ENCODE data around the gene MAP2K3. TPM values are rescaled to one million over a fixed set of nuclear protein-coding genes. Genes with fewer than 3 reads are reported as not detected.

The MAP2K3 gene
- total and polyA plus RNA-seq, 2 donors (not counting 3 experiments of a cell fraction or from before 2014, with no cell fraction given), result 15.3 to 36.3 TPM

- BruUV-seq (replicated peaks), result no TSS peak
- Histone ChIP-seq H3K27me3 (ENCODE audit: control insufficient read depth in 2 of 2, insufficient read depth in 2 of 2, low read length in 2 of 2) (peaks cover 2% of the 10 kb centered on the region in 2 experiments), H2AFZ (ENCODE audit: low read depth, low read length) (no peak overlapping the region), H3K9me3 (replicated peaks; ENCODE audit: control insufficient read depth, insufficient read depth, low read length) (no peaks in the 10 kb centered on the region), H3K4me1 (ENCODE audit: control insufficient read depth, extremely low read depth, insufficient read depth, low read length) (no peaks in the 10 kb centered on the region), H3K36me3 (ENCODE audit: control insufficient read depth in 2 of 2, extremely low read depth in 1 of 2, insufficient read depth in 2 of 2, low read length in 2 of 2) (no peaks in the 10 kb centered on the region), H3K79me2 (ENCODE audit: control insufficient read depth, insufficient read depth, low read length) (no peaks in the 10 kb centered on the region), H3K27ac (ENCODE audit: insufficient read depth, low read depth, low read length) (no peak overlapping the region), H4K20me1 (replicated peaks; ENCODE audit: control insufficient read depth, extremely low read depth, insufficient read depth, low read length) (no peaks in the 10 kb centered on the region), H3K4me2 (ENCODE audit: insufficient read depth, low read length) (no peak overlapping the region), H3K9me1 (replicated peaks; ENCODE audit: control insufficient read depth, extremely low read depth, insufficient read depth, low read length) (no peaks in the 10 kb centered on the region), H3K9ac (replicated peaks; ENCODE audit: extremely low read depth, insufficient read depth, low read length) (no peak overlapping the region), H3K4me3 (replicated peaks in 1 of 3; ENCODE audit: insufficient read depth in 1 of 3, low read depth in 1 of 3, low read length in 3 of 3) (no peak overlapping the region)
- POLR2A ChIA-PET, result no interaction called here
- no peak for FAIRE-seq
- no peak for TF ChIP-seq CTCF (IDR thresholded peaks at IDR 0.05; ENCODE audit: extremely low read depth in 1 of 2, insufficient read depth in 1 of 2, low read depth in 1 of 2, low read length in 2 of 2)
- TF ChIP-seq GATA2 (IDR thresholded peaks at IDR 0.05; ENCODE audit: insufficient read depth, insufficient read length, low read depth, low read length), result no peak
- TF ChIP-seq JUN (IDR thresholded peaks at IDR 0.05; ENCODE audit: borderline replicate concordance, insufficient read depth, insufficient read length, low read depth), result no peak
- TF ChIP-seq POLR2A (IDR thresholded peaks at IDR 0.05; ENCODE audit: low read depth, low read length), result no peak
- TF ChIP-seq POLR2AphosphoS5 (IDR thresholded peaks at IDR 0.05; ENCODE audit: insufficient read depth, low read depth, low read length), result no peak
- TF ChIP-seq MYC (IDR thresholded peaks at IDR 0.05; ENCODE audit: low read depth, low read length), result no peak
- no peak for TF ChIP-seq FOS (IDR thresholded peaks at IDR 0.05; ENCODE audit: borderline replicate concordance, insufficient read depth, low read length)
- TF ChIP-seq MAX (IDR thresholded peaks at IDR 0.05; ENCODE audit: insufficient read depth, insufficient read length), result no peak
- TF ChIP-seq EZH2 (IDR thresholded peaks at IDR 0.05; ENCODE audit: borderline replicate concordance, low read depth, low read length, severe bottlenecking), result no peak
- DNase-seq (ENCODE audit: low read depth, low spot score), result no peak
- dilution Hi-C loops (cut with MboI; ENCODE audit: extremely low pct_ligation_motif_present, low sequenced_read_pairs), result no loop called here
- intact Hi-C loops (cut with micrococcal nuclease), result no loop called here
- CTCF ChIA-PET, result no interaction called here
These were observed 15.8 kb upstream of the MAP2K3 start for GRCh38 chr17:21268596-21269188.

Measured in endothelial cell of umbilical vein (primary cell).